HL-60 (cell line): ENCODE results near the gene ARHGAP32.

Experiments used
- GABPA ChIP-seq: IDR thresholded peaks from 2 replicates; pipeline ENCODE4 v1.6.1; 2012; ENCODE audit warnings: low read depth
- POLR2AphosphoS5 ChIP-seq: IDR thresholded peaks from 2 replicates; pipeline ENCODE4 v1.6.1; 2012; ENCODE audit warnings: low read depth
- TF ChIP-seq, protein P1 (sequence below): IDR thresholded peaks from 2 replicates; pipeline ENCODE4 v1.6.1; 2012; ENCODE audit warnings: low read depth; ENCODE audit not compliant: insufficient replicate concordance
- TF ChIP-seq, protein P2 (sequence below): IDR thresholded peaks from one replicate; pipeline ENCODE4 v1.5.1; 2011; ENCODE audit warnings: low read length, control low read depth, inconsistent platforms; ENCODE audit not compliant: insufficient read depth

DNA sequence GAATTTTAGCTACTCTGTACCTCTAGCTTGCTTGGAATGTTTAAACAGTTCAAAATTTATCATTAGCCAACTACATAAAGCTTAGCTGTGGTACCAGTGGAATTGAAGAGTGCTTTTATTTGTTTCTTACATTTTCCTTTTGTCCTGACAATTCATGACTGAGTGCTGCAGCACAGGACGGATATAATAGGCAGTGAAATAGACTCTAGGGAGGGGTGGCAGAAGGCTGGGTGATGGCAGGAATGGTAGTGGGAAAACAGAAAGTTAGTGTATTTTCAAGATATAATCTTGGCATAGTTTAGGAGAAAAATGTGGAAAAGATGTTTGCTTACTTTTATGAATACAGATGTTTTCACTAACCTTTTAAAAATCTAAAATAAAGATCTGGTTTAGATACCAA is 31.1 kb upstream of the ARHGAP32 start:
- TF ChIP-seq POLR2AphosphoS5 (no peak), GABPA (no peak)
- TF ChIP-seq, protein P1, sequence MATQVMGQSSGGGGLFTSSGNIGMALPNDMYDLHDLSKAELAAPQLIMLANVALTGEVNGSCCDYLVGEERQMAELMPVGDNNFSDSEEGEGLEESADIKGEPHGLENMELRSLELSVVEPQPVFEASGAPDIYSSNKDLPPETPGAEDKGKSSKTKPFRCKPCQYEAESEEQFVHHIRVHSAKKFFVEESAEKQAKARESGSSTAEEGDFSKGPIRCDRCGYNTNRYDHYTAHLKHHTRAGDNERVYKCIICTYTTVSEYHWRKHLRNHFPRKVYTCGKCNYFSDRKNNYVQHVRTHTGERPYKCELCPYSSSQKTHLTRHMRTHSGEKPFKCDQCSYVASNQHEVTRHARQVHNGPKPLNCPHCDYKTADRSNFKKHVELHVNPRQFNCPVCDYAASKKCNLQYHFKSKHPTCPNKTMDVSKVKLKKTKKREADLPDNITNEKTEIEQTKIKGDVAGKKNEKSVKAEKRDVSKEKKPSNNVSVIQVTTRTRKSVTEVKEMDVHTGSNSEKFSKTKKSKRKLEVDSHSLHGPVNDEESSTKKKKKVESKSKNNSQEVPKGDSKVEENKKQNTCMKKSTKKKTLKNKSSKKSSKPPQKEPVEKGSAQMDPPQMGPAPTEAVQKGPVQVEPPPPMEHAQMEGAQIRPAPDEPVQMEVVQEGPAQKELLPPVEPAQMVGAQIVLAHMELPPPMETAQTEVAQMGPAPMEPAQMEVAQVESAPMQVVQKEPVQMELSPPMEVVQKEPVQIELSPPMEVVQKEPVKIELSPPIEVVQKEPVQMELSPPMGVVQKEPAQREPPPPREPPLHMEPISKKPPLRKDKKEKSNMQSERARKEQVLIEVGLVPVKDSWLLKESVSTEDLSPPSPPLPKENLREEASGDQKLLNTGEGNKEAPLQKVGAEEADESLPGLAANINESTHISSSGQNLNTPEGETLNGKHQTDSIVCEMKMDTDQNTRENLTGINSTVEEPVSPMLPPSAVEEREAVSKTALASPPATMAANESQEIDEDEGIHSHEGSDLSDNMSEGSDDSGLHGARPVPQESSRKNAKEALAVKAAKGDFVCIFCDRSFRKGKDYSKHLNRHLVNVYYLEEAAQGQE, result no peak
- TF ChIP-seq, protein P2, sequence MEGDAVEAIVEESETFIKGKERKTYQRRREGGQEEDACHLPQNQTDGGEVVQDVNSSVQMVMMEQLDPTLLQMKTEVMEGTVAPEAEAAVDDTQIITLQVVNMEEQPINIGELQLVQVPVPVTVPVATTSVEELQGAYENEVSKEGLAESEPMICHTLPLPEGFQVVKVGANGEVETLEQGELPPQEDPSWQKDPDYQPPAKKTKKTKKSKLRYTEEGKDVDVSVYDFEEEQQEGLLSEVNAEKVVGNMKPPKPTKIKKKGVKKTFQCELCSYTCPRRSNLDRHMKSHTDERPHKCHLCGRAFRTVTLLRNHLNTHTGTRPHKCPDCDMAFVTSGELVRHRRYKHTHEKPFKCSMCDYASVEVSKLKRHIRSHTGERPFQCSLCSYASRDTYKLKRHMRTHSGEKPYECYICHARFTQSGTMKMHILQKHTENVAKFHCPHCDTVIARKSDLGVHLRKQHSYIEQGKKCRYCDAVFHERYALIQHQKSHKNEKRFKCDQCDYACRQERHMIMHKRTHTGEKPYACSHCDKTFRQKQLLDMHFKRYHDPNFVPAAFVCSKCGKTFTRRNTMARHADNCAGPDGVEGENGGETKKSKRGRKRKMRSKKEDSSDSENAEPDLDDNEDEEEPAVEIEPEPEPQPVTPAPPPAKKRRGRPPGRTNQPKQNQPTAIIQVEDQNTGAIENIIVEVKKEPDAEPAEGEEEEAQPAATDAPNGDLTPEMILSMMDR, result no peak
